Stomach (tissue), 9 donors: ENCODE results near the gene D2HGDH. TPM values are rescaled to one million over a fixed set of nuclear protein-coding genes. Genes with fewer than 3 reads are reported as not detected.
A peak's percentile ranks its signal among the peaks of the same experiment; 100 is the strongest.

Experiments
- DNase-seq, 2 donors: peaks; one replicate each; pipeline versions ENCODE4 v3.0.0 to v3.0.0-alpha.2; 2013 to 2019
- H3K27ac ChIP-seq, 5 donors: fragments of 200-600 bp in 4 of 5; sonication (generic) in 4 of 5; one replicate each; pipeline ENCODE4 v1.5.1; 2013 to 2019; ENCODE audit warnings: mild to moderate bottlenecking in 1 of 5, moderate library complexity in 1 of 5
- H3K27me3 ChIP-seq, 3 donors: fragments of 200-600 bp; sonication (generic); one replicate each; pipeline ENCODE4 v1.5.1; 2017 to 2019; ENCODE audit warnings: mixed run types in 1 of 3
- H3K36me3 ChIP-seq, 4 donors: fragments of 200-600 bp; sonication (generic); 1 replicate in 3 of 4; 2 replicates in 1 of 4; pipeline ENCODE4 v1.5.1; 2016 to 2019
- H3K4me1 ChIP-seq, 4 donors: fragments of 200-600 bp; sonication (generic); one replicate each; pipeline ENCODE4 v1.5.1; 2016 to 2019
- H3K4me3 ChIP-seq, 4 donors: fragments of 200-600 bp; sonication (generic) in 3 of 4; one replicate each; pipeline ENCODE4 v1.5.1; 2016 to 2019; ENCODE audit warnings: mild to moderate bottlenecking in 1 of 4
- H3K9me3 ChIP-seq, 4 donors: fragments of 200-600 bp; sonication (generic); one replicate each; pipeline ENCODE4 v1.5.1; 2016 to 2019
- EP300 ChIP-seq: sonication (generic); formaldehyde crosslinking; IDR thresholded peaks from one replicate; pipeline ENCODE4 v1.6.1; 2017; ENCODE audit warnings: antibody characterized with exemption
- POLR2A ChIP-seq, 4 donors: fragments of 450-650 bp; IDR thresholded peaks; one replicate each; pipeline ENCODE4 v1.6.1; 2016; ENCODE audit warnings: antibody characterized with exemption in 4 of 4, control low read depth in 2 of 4, mild to moderate bottlenecking in 1 of 4, moderate library complexity in 1 of 4
- POLR2AphosphoS5 ChIP-seq, 3 donors: sonication (generic); formaldehyde crosslinking; IDR thresholded peaks; one replicate each; pipeline ENCODE4 v1.6.1; 2016; ENCODE audit warnings: antibody characterized with exemption in 3 of 3
- WGBS, 5 donors: extraction: QIAGEN DNeasy Blood & Tissue Kit in 3 of 5; methylation state at CpG; one replicate each; pipeline versions ENCODE4 v1.1.5 to v1.1.7; 2013 to 2018; 5-methylcytosine and 5-hydroxymethylcytosine counted together
- intact Hi-C: fragments of 100-400 bp; cut with DNase I; formaldehyde crosslinking; loops from one replicate; pipeline ENCODE4 v1.15.1; 2023; ENCODE audit warnings: low total_unique reads
- polyA plus RNA-seq, 3 donors: library from polyadenylated mRNA; stranded (reverse); fragments of 200-250 nt; gene quantifications; one replicate each; pipeline ENCODE4 v1.2.3, GENCODE V29; 2013
- total RNA-seq, 5 donors: library from RNA; depleted of rRNA; stranded (reverse); fragments of >200 nt; gene quantifications; one replicate each; pipeline versions ENCODE4 v1.1.0 to v1.2.3, GENCODE V29; 2014 to 2016
- TF ChIP-seq, protein P1 (sequence below), 7 experiments: fragments of 450-650 bp in 4 of 7; fragments of 200-600 bp in 3 of 7; sonication (generic) in 3 of 7; IDR thresholded peaks; one replicate each; pipeline ENCODE4 v1.5.1; 2016 to 2019; ENCODE audit warnings: antibody characterized with exemption in 7 of 7, control low read depth in 2 of 7, mild to moderate bottlenecking in 1 of 7
- donor health status: healthy with polysubstance abuse.
- donor health status: Bipolar disorder and iron deficiency.
- donor health status: healthy.

D2HGDH gene
- total and polyA plus RNA-seq, 8 donors, result 17.3 to 369 (median 27.9) TPM

DNA sequence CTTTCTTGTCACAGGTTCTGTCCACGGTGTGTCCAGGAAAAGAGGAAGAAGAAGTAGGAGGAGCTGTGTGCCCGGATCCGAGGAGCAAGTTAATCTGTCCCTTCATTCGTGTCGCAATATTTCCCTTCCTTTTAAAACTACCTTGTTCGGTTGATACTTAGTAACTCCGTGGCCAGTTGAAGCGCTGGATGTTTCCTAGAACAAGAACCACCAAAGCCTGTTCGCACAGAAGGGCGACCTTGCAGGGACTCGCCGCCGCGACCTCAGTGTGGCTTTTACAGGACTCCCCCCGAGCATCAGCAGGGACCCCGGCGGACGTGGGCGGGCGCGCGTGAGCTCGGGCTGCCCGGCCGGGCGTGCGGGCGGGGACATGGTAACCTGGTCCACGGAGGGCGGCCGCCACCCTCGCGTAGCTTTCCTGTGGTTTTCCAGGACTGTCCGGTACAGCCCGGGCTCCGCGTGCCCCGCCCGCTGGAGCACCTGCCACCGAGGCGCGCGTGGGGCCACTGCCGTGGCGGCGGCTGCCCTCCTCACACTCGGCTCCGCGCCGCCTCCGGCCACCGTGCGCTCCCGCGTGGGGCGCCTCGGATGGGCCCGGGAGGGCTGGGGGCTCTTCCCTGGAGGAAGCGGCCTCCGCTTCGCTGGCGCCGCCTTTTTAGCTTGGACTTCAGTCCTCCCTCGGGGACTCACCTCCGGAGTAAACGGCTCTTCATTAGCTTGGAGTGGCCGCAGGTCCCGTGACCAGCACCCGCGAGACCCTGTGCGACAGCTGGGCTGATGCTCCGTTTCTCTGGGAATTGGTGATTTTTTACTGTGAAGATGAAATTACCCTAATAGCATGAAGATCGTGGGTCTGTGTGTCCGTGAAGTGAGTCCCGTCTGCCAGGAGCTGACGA is 9.2 kb upstream of the D2HGDH start:
- 94 to 97% (median 95%) methylated on average over 53 to 76 of the region's 76 CpGs for WGBS, 5 donors
- intact Hi-C loops, result no loop called here
- TF ChIP-seq, protein P1, sequence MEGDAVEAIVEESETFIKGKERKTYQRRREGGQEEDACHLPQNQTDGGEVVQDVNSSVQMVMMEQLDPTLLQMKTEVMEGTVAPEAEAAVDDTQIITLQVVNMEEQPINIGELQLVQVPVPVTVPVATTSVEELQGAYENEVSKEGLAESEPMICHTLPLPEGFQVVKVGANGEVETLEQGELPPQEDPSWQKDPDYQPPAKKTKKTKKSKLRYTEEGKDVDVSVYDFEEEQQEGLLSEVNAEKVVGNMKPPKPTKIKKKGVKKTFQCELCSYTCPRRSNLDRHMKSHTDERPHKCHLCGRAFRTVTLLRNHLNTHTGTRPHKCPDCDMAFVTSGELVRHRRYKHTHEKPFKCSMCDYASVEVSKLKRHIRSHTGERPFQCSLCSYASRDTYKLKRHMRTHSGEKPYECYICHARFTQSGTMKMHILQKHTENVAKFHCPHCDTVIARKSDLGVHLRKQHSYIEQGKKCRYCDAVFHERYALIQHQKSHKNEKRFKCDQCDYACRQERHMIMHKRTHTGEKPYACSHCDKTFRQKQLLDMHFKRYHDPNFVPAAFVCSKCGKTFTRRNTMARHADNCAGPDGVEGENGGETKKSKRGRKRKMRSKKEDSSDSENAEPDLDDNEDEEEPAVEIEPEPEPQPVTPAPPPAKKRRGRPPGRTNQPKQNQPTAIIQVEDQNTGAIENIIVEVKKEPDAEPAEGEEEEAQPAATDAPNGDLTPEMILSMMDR (IDR thresholded peaks at IDR 0.05), result no peak
- TF ChIP-seq POLR2A (IDR thresholded peaks at IDR 0.05) (no peak), POLR2AphosphoS5 (IDR thresholded peaks at IDR 0.05) (no peak), EP300 (no peak)
- Histone ChIP-seq H3K27ac (no peak overlapping the region), H3K36me3 (peaks cover 24 to 64% (median 61%) of the 10 kb centered on the region in 4 donors), H3K27me3 (no peaks in the 10 kb centered on the region), H3K4me1 (no peaks in the 10 kb centered on the region), H3K9me3 (no peaks in the 10 kb centered on the region), H3K4me3 (no peak overlapping the region)
- no peak for DNase-seq

- DNase-seq, result no peak
- no peaks in the 10 kb centered on the region for H3K4me1 ChIP-seq
- intact Hi-C loops, result no loop called here
- H3K27me3 ChIP-seq, result no peaks in the 10 kb centered on the region
- 90 to 93% (median 91%) methylated on average over 11 to 16 of the region's 16 CpGs for WGBS, 5 donors
- TF ChIP-seq, protein P1 (IDR thresholded peaks at IDR 0.05), result no peak
- TF ChIP-seq EP300, result no peak
- no peak for TF ChIP-seq POLR2AphosphoS5 (IDR thresholded peaks at IDR 0.05)
- TF ChIP-seq POLR2A (IDR thresholded peaks at IDR 0.05), result no peak
- H3K9me3 ChIP-seq, result no peaks in the 10 kb centered on the region
- no peak overlapping the region for H3K27ac ChIP-seq
- no peak overlapping the region for H3K4me3 ChIP-seq
- peaks cover 12 to 52% (median 48%) of the 10 kb centered on the region in 4 donors for H3K36me3 ChIP-seq
Measured at GRCh38 chr2:241726459-241726858, 8.0 kb upstream of the D2HGDH start.

DNA sequence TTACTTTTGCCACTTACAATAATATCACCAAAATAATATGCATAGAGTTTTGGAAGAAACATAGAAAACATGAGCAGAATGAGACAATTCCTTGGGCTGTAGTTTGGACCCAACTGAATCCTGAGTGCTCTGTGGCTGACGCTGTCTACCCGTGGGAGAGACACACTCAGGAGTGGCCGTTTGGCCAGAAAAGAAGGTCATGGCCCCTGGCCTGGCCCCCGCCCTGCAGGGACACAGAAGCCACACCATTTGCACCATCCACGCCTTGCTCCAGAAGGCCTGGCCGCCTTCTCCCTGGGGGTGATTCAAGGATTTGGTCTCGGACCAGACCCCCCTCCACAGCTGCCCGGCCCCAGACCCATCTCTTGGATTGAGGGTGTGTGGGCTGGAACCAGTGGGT is 6.4 kb upstream of the D2HGDH start:
- Histone ChIP-seq H3K36me3 (peaks cover 4 to 36% (median 33%) of the 10 kb centered on the region in 4 donors), H3K9me3 (no peaks in the 10 kb centered on the region), H3K4me1 (peaks cover 0 to 11% (median 0%) of the 10 kb centered on the region in 4 donors), H3K27me3 (no peaks in the 10 kb centered on the region), H3K27ac (peak overlapping the region in 1 of 5 donors; percentile 5), H3K4me3 (no peak overlapping the region)
- WGBS, 5 donors, result 66 to 90% (median 83%) methylated on average over 6 to 8 of the region's 8 CpGs
- DNase-seq, result no peak
- intact Hi-C loops, result no loop called here
- TF ChIP-seq, protein P1 (IDR thresholded peaks at IDR 0.05), result no peak
- TF ChIP-seq POLR2A (IDR thresholded peaks at IDR 0.05), result no peak
- no peak for TF ChIP-seq POLR2AphosphoS5 (IDR thresholded peaks at IDR 0.05)
- TF ChIP-seq EP300, result no peak

GRCh38 chr2:241728627-241729026 is 5.8 kb upstream of the D2HGDH start:
- DNase-seq, result no peak
- intact Hi-C loops, result no loop called here
- no peak overlapping the region for H3K4me3 ChIP-seq
- 78 to 89% (median 81%) methylated on average over 8 to 19 of the region's 19 CpGs for WGBS, 5 donors
- no peak for TF ChIP-seq POLR2AphosphoS5 (IDR thresholded peaks at IDR 0.05)
- TF ChIP-seq, protein P1 (IDR thresholded peaks at IDR 0.05), result no peak
- TF ChIP-seq POLR2A (IDR thresholded peaks at IDR 0.05), result no peak
- peaks cover 0 to 17% (median under 1%) of the 10 kb centered on the region in 4 donors for H3K4me1 ChIP-seq
- H3K9me3 ChIP-seq, result no peaks in the 10 kb centered on the region
- peak overlapping the region in 1 of 5 donors; percentile 5 for H3K27ac ChIP-seq
- peaks cover 0 to 30% (median 27%) of the 10 kb centered on the region in 4 donors for H3K36me3 ChIP-seq
- no peaks in the 10 kb centered on the region for H3K27me3 ChIP-seq
